HK-2 (cell line): ENCODE results near the gene FNBP1.

ENCODE experiments used
- DNase-seq: peaks from one replicate; pipeline ENCODE4 v3.0.0-alpha.2; 2018; ENCODE audit not compliant: unreplicated experiment

FNBP1 gene

DNA sequence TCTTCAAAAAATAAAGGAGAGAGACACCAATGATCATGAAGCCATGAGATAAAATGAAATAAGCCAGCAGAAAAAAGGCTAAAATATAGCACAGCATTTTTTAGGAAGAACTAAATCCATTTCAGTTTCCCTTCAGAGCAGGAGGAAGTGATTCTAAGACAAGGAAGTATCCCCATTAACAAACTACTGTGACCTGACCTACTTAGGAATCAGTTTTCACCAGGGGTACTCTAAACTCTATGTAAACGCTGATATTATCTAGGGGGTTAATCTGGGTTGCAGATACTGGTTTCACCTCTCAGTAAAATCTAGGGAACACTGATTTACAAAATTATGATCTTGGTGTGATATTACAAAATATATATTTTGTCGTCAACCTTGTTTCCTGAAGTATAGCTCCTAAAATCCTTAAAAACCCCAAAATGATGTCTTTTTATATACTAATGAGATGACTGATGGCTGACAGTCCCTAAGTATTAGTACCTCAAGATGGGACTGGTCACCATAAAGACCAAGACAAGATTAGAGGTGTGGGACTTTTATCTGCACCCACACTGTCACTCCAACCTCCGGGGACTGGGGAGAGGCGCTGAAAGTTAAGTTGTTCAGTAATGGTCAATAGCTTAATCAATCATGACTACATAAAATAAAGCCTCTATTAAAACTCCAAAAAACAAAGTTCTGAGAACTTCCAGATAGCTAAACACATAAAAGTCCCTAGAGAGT is 2.9 kb upstream of the FNBP1 start:
- no peak for DNase-seq

DNA sequence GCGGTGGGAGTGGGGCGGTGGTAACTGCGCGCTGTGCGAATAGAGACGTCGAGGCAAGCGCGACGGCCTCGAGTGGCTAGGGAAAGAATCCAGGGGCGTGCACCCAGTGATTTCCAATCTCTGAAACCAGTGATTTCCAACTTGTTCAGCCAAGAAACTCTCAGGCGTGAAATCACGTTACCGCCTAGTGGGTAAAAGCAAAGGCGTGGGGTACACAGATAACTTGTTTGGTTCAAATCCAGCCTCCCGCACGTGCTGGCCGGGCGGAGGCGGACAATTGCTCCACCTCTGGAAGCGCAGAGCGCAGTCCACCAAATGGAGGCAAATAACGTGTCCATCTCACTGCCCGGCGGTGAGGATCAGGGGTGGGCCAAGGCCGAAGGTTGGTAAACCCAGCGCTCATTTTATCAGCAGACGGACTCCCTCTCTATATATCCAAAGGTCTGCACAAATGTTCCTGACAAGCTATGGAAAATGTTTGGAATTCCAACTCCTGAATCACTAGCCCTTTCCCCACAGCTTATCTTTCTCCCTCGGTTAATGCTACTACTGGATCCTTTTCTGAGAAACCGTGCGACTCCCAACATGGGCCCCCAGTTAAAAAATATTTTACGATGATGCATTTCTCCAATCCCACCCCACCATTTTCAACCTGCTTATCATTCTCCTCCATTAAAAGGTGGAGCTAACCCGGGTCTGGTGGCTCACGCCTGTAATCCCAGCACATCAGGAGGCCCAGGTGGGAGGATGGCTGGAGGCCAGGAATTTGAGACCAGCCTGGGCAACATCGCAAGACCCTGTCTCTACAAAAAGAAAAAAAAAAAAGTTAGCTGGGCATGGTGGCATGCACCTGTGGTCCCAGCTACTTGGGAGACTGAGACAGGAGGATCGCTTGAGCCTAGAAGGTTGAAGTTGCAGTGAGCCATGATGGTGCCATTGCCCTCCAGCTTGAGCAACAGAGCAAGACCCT is 950 bp upstream of the FNBP1 start:
- no peak for DNase-seq

DNA sequence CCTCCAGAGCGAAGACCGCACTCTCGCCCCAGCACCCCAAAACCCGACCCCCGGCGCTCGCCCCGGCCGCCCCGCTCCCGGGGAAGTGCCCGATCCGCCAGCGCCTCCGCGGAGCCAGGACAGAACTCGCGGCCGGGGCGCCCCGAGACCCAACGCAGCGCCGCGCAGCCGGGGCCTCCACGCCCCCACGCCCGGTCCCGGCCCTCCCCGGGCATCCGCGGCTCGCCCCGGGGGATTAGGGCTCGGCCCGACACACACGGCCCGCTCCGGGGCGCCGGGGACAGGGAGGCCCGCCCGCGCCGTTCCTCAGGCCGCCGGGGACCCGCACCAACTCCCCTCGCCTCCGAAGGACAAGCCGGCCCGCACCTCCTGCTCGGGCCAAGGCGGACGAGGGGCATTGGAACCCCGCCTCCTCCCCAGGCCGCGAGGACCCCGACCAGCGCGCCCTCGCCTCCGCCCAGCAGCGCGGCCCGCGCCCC is 544 bp downstream of the FNBP1 start:
- DNase-seq, result peak; percentile 45

DNA sequence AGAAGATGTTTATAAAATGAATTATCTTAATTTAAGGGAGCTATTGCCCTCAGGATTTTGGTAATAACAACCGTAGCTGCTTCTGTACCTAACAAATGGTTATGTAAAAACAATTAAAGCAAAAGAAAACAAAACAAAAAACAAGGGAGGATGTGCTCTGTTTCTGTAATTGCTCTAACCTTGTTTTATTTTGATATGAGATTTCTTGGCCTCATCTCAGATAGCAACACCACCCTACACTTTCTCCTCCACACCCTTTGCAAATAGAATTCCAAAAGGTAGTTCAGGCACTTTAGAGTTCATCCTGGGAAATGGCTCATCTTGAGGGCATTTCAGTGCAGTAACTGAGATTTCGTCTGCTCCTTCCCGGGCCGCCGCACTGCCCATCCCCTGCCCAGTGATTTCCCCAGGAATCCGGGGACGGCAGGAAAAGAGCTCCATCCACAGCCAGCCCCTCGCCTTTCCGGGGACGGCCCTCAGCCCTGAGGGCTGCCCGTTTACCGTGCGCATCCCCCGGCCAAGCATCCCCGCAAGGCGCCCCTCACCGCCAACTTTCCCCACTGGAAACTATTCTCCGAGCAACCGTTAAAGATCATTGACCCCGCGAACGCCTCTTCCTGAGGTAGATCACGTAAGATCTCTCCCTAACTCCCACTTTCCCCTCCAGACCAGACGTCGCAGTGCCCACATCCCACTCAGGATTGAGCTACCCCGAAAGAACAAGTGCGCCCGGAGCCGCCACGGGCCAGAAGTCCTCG is 1.2 kb downstream of the FNBP1 start:
- peak; percentile 53 for DNase-seq

DNA sequence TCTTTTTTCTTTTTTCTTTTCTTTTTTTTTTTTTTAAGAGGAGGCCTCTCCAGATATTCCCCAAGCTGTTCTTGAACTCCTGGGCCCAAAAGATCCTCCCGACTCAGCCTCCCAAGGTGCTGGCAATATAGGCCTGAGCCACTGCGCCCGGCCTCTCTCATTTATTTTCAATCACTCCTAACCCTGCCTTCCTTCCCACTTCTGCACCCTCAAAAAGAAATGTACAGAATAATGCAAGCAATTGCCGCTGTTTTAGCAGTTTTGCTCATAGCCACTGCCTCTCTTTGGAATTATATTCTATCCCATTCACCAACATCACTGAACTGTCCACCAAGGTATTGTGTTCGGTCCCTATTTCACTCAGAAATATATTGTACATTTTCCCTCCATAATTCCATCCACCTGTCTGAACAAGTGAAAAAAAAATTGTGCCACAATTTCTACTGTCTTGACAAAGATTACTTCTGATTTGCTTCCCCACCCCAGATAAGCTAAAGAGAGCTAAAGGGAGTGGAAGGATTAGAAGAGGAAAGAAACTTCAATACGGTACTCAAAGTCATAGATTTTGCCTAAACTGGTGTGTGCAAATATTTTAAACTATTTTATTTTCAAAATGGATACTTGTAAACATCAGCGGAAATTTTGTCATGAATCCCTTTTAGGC is 1.9 kb downstream of the FNBP1 start:
- DNase-seq, result no peak

DNA sequence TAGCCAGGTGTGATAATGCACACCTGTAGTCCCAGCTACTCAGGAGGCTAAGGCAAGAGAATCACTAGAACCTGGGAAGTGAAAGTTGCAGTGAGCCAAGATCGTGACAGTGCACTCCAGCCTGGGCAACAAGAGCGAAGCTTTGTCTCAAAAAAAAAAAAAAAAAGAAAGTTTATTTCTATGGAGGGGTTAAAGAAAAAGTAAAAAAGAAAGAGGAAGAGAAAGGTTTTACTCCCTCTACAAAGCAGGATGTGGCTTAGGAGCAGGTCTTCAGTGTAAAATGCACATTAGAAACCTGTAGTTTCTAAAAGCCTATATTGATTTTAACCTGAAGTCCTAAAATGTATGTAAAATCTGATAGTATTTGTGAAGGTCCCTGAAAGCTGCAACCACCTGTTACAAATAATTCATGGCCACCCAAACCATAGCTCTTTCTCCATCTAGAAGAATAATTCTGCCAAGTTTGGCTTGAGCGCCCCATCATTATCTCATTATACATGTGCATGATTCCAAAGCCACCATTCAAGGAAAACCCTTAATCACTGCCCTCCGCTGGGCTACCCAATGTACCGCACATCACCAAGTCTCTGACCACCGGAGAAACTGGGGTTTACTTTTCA is 3.4 kb downstream of the FNBP1 start:
- no peak for DNase-seq

DNA sequence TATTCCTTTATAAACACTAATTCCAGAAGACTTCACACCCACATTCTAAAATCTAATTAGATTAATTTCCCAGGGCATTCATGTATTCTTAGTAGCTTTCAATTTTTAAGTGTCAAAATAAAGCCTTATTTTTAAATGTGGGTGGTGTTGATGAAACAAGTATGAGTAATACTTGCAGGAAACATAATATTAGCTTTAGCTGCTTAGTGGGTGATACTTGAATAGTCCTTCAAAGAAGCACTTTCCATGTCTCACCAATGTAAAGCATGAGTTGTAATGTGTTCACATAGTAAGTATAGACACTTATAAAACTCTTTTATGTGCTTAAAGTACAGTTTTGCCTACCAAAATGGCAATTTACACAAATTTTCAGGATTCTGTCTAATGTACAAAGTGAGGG is 6.9 kb downstream of the FNBP1 start:
- DNase-seq, result no peak

DNA sequence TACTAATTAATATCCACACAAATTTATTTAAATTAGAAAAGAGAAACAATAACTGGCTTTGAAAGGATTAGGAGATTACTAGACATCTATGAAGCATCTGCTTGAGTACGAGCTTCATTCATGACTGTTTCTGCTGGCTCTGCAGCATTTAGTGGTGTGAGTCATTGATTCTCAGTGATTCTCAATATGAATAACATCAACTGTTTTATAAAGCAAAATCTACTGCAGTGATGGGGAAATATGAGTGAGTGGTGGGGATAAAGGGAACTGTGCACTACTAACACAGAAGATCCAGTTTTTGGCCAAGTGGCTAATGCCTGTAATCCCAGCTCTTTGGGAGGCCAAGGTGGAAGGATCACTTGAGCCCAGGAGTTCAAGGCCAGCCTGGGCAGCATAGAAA is 8.4 kb downstream of the FNBP1 start:
- no peak for DNase-seq

DNA sequence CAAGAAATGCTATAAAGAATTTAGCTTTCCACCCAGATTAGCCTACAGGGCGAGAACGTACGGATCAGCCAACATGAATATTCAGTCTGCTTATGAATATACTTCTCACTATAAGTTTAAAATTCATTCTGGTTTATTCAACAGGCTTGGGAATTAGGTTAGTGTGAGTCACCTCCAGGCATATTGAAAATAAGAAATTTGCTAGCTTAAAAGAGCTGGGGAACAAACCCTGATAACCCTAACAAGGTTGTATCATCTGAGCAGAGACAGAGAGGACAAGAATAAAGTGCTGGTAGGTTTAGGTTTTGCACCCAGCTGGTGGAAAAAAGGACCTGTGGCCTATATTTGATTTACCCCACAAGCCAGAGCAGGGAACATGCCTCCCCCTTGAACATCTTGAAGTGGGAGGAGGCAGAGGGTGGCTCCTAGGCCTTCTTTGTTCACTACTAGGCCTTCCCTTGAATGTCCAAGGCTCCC is 12.3 kb downstream of the FNBP1 start:
- no peak for DNase-seq

DNA sequence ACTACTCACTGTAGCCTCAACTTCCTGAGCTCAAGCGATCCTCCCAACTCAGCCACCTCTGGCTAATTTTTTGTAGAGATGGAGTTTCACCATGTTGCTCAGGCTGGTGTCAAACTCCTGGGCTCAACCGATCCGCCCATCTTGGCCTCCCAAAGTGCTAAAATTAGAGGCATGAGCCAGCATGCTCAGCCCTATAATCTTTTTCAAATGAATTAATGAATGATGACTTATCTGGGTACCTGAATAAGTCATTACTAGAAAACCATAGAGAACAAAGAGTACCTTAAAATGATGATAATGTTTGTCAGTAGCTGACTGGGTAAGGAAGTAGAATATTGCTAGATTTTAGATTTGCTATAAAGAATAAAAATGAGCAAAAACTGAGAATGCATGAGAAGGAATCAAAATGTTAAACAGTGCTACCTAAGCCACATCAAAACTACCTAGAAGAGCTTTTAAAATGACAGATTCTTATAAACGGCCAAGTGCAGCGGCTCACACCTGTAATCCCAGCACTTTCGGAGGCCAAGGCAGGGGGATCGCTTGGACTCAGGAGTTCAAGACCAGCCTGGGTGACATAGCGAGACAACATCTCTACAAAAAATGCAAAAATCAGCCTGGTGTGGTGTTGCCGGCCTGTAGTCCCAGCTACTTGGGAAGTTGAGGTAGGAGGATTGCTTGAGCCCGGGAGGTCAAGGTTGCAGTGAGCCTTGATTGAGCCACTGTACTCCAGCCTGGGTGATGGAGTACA is 13.6 kb downstream of the FNBP1 start:
- no peak for DNase-seq

DNA sequence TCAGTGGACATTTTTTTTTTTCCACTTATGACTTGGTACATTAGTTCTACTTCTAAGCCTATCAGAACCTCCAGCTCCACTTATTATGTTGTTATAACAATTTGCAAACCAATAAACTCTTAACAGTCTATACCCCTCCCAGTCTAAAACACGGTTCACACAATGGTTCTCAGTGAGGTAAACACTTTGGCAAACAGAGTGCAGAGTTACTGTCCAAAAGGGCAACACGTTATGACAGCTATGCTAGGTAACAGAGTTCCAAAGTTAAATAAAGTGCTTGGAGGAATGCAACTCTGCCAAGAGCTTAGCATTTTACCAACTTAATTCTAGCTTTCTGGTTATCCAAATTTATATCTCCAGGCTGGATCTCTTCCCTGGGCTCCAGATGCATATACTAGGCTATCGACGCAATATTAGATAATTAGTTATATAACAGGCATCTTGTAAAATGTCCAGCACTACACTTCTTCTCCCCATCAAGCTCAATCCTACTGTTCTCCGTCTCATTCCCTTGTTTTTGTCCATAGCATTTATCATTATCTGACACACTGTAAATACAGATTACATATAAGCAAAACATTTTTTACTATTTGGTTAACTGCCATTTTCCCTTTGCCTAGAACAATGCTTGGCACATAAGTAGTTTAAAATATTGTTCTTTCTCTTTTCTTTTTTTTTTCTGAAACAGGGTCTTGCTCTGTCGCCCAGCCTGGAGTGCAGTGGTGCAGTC is 14.3 kb downstream of the FNBP1 start:
- DNase-seq, result no peak

DNA sequence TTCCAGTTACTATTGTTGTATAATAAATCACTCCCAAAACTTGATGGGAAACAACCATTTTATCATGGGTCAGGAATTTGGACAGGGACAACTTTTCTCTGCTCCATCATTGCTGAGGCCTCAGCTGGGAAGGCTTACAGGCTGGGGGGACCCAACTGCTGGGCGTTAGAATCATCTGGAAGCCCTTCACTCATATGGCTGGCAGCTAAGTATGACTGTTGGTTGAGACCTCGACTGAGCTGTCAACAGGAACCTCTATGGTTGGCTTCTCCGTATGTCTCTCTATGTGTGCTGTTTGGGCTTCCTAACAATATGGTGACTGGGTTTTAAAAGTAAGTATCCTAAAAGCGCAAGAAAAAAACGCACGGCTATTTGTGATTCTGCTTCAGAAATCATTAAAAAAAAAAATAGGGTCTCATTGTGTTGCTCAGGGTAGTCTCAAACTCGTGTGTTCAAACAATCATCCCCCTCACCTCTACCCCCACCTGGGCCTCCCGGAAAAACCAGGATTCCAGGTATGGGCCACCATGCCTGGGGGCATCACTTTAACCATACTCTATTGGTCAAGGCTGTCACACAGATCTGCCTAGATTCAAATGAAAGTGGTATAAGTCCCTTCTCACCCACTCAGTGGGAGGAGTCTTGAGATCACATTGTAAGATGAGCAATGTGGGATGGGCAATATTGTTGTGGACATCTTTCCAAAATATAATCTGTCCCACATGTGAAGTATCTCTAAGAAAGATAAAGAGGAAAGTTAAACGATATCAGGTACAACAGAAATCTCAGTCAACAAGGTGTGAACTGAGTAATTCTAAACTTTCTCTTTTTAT is 15.2 kb downstream of the FNBP1 start:
- DNase-seq, result no peak

DNA sequence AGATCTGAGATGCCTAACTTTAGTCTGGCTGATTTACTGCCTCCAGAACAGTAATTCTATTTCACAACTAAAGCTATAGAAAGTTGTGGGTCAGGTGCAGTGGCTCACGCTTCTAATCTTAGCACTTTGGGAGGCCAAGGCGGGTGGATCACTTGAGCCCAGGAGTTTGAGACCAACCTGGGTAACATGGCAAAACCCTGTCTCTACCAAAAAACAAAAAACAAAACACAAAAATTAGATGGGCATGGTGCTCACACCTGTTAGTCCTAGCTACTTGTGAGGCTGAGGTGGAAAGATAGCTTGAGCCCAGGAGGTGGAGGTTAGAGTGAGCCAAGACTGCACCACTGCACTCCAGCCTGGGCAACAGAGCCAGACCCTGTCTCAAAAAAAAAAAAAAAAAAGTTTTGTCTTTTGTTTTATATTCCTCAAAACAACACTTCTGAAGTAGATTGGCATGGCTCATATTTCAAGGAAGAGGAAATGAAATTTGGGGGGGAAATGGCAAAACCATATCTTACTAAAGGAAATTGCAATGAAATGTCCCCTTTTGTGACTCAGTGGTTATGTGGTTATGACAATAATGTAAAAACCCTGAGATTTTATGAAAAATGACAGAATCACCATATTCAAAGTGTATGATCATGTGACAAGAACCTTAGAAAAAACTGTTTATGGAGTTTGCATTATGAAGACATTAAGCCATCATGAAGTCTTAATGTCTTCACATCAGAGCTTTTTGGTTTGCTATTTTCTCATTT is 16.2 kb downstream of the FNBP1 start:
- DNase-seq, result no peak

DNA sequence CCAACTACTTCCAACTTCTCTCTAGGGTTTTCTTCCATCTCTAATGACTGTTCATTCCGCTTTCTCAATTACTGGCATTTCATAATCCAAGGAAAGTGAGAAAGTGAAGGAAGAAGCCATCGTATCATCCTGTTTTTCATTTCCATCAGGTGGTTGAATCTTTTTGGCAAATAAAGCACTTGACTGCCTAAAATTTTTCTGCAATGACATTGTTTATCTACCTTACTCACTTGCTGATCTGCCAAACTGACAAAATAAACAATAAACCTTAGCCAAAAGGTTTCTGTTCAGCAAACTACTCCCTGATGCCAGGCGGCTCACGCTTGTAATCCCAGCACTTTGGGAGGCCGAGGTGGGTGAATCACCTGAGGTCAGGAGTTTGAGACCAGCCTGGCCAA is 18.4 kb downstream of the FNBP1 start:
- no peak for DNase-seq

DNA sequence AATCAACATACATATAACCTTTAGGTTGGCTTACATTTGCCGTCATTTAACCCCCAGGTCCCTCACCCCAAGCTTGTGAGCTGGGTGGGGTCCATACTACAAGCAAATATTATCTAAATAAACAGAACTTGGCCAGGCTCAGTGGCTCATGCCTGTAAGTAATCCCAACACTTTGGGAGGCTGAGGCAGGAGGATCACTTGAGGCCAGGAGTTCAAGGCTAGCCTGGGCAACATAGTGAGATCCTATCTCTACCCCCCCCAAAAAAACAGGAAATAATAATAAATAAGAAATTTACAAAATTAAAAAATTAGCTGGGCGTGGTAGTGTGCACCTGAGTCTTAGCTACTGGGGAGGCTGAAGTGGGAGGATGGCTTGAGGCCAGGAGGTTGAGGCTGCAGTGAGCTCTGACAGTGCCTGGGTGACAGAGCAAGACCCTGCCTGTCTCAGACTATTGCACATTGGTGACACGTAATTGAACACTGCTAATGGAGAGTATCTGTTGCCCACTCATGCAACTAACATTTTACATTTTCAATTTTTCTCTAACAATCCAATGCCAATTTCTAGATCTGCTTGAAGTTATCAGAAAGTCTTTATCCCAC is 18.9 kb downstream of the FNBP1 start:
- DNase-seq, result no peak

DNA sequence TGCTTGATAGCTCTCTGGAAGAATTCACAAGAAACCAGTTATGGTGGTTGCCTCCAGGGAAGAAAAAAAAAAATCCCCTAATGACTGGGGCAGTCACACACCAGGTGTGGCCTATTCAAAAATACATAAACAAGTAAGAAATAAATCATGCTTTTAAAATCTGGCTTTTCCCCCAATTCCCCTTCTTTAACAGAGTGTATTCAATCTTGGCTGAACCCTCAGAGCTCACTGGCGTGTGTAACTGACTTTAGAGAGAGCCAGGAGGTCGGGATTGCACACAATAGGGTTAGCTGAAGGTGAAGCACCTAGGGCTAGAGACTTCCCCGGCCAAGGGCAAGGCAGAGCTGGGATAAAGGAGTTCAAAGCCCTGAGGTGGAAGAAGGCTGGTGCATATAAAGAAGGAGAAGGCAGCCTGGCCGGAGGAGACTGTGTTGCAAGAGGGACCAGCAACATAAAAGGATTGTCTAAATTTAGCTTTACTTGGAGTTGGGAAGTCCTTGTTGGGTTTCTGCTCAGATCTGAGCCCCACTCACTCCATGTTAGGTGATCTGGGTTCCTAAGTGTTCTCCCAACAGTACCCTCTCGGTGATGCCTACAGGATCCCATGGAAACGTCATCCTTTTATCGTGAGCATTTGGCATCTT is 19.7 kb downstream of the FNBP1 start:
- DNase-seq, result no peak

DNA sequence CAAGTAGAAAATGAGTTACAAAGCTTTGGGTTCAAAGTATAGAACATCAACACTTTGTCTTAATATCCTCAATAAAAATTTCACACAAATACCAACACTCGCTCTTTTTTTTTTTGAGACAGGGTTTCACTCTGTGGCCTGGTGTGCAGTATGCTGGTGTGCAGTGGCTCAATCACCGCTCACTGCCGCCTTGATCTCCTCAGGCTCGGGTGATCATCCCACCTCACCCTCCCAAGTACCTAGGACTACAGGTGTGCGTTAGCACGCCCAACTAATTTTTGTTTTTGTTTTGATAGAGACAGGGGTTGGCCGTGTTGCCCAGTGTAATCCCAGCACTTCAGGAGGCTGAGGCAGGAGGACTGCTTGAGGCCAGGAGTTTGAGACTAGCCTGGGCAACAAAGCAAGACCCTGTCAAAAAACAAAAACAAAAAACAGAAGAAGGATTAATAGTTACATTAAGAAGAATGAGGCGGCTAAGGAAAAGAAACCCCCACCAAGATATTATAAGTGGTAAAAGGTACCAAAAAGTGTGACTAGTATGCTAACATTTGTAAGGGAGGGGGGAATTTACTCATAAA is 20.3 kb downstream of the FNBP1 start:
- DNase-seq, result no peak
